Cerebellar cortex (tissue), 1 donor: Measurements from ENCODE around the gene MLPH.

Experiments
- DNase-seq: peaks from one replicate; pipeline ENCODE4 v3.0.0-alpha.2; 2015; ENCODE audit warnings: low spot score

Gene MLPH

DNA sequence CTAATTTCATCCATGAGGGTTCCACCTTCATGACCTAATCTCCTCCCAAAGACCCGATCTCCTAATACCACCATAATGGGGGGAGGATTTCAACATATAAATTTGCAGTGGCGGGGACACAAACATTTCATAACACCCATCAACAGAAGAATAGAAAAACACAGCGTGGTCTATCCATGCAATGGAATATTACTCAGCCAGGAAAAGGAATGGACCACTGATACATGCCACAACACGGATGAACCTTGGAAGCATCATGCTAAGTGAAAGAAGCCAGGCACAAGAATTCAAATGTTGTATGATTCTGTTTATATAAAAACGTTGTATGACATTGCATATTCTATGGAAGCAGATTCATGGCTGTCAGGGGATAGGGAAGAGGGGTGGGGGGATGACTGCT is 82.0 kb downstream of the MLPH start:
- no peak for DNase-seq

DNA sequence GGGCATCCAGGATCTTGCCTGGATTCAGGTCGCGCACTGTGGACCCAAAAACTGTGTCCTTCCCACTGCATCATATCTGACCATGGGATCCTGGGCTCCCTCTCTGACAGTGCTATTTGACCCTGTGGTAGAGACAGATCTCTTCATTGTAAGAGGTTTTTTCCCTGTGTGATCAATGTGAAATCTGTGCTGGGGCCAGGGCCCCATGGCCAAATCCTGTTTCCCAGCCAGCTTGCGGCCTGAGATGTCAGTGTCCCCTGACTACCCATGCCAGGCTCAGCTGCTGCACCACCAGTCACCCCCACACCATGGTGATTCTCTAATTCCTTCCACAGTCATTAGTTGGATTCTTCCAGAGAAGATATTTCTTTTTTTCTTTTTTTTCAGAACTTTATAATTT is 82.8 kb downstream of the MLPH start:
- no peak for DNase-seq

DNA sequence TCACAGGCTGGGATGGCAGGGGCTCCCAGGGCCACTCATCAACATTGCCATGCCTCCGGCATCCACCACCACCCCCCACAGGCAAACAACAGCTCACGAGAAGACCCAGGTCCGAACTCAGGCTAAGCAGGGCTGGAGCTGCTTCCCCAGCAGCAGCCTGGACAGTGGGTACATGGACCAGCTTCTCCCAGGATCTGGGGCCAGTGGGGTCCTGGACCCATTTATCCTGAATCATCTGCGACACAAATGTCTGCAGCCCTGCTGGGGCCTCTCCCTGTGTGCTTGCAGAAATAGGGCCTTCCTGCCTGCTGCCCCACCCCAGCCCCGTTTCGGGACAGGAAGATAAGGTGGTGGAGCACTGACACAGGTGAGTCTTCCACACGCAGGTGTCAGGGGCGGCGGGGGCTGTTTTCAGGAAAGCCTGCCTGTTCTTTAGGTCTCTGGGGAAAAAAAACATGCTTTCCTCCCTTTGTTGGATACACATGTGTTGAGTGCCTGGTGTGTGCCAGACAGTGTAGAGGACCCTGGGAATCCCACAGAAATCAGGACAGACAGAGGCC is 83.8 kb downstream of the MLPH start:
- DNase-seq, result no peak

DNA sequence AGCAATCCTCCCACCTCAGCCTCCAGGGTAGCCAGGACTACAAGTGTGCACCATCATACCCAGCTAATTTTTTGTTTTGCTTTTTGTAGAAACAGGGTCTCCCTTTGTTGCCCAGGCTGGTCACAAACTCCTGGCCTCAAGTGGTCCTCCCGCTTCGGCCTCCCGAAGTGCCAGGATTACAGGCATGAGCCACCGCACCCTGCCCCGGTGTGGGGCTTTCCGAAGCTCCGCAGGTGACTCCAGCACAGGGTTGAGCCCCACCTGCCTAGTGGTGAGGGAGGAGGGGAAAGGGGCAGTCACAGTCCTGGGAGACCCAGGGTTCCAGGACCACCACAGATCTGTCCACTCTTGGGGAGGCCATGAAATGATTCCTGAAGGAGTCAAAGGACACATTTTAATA is 84.5 kb downstream of the MLPH start:
- no peak for DNase-seq

DNA sequence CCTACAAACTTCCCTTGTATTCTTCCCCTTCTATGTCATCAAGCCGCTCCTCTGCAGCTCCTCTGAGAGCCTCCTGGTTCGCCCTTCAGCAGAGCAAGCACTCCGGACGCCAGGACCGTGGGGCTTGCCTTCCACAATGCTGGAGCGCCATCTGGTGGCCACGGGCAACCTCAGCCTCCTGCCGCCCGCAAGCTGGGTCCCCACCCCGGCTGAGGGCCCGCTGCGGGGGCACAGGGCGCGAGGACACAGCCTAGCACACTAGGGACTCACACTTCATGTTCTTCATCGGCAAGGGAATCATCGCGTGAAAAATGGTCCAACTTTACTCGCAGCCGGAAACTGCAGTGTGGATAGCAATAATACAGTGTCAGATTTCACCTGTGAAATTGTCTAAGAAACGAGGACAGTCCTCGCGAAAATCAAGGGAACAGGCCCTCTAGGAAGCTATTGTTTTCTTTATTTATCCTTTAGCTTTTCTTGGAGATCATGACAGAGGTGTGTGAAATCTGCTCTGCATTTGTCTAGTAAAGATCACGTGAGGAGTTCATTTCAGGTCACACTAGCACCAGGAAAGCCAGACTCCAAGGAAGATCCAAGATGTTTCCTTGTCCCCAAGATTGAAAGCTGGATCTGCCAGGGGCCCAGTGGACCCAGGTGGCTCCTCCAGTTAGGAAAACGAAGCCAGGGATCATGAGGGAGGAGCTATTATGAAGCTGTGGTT is 85.1 kb downstream of the MLPH start:
- peak; percentile 82 for DNase-seq

DNA sequence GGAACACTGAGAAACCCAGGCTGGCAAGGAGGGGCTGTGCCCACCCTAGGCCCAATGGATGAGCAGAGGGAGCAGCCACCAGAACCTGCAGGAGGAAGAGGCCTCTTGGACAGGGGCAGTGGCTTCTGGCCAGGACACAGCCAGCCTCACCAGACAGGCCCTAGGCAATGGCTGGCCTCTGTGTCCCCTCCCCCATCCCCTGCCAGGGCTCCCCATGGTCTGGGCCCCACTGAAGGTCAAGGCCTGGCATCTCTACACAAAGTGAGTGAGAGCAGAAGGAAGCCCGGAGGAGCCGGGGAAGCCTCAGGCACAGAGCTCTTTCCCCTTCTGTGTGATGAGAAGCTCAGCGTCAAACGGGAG is 85.7 kb downstream of the MLPH start:
- no peak for DNase-seq

DNA sequence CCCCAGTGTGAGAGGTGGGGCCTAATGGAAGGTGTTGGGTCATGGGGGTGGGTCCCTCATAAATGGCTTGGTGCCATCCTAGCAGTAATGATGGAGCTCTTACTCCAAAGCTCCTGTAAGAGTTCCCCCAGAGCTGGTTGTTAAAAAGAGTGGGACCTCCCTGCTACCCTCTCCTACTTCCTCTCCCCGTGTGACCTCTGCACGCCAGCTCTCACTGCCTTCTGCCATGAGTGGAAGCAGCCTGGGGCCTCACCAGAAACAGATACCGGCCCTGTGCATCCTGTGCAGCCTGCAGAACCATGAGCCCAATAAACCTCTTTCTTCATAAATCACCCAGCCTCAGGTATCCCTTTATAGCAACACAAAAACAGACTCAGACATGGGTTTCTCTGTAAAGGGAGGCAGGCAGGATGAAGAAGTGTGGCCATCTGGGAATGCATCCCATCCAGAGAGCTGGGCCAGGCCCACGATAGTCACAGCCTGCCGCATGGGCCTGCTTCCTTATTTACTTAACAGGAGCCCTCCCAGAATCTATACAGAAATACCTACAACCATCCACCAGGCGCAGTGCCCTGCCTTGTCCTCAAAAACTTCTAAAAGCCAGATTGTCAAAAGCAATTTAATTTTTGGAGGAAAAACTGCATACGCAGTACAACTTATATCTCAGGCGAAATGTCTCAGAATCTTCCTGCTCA is 86.8 kb downstream of the MLPH start:
- DNase-seq, result no peak

DNA sequence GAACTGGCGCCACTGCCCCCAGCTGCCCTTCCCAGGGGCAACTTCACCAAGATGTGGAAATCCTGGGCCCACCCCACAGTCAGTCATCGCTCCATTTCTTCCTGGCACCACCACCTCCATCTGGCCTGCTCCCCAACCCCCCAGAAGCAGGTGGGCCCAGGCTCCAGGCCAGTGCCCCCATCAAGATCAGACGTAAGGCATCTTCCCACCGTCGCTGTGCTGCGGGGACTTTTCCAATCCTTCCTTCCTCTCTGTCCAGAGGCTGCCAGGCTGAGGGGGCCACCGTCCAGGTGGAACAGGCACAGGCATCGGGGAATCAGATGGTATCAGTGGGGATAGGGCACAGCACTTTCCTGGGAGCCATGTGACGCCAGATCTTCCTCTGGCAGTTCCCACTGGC is 87.4 kb downstream of the MLPH start:
- no peak for DNase-seq

DNA sequence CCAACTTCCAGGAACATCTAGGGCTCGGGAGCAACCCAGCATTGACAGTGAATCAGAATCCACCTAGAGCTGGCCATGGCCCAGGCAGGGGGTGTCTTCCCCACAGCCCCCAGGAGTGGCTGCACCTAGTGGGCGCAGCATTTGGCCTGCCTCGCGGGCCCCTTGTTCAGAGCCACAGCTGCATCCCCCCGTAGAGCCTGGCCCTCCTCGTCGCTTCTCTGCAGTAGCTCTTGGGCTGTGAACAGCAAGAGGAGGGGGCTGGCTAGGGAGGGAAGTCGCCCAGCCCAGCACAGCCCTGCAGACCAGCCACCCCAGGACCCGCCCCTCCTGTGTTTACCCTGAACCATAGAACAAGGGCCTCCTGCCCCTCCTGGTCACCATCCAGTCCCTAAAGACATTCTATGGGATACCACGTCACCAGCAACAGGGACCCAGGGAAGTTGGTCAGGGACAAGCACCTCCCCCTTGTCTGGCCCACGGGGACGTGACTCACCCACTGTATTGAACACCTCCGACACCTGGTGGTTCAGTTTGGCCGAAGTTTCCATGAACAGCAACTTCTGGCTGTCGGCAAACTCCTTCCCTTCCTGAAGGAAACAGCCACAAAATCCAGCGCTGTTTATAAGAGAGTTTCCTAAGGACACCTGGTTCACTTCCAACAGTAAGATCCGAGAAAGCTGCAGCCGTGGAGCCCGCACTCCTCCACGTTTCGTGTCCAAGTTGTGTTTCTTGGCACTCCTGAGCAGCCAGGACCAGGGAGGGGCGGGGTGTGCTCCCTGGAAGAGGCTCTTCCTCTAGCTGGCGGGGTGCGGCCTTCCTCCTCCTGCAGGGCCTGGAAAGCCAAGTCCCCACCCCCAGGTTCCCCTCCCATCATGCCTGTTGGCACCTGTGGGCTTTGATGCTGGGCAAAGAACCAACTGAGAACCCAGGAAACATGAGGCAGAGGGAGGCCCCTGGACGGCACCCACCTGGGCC is 88.1 kb downstream of the MLPH start:
- DNase-seq, result no peak

DNA sequence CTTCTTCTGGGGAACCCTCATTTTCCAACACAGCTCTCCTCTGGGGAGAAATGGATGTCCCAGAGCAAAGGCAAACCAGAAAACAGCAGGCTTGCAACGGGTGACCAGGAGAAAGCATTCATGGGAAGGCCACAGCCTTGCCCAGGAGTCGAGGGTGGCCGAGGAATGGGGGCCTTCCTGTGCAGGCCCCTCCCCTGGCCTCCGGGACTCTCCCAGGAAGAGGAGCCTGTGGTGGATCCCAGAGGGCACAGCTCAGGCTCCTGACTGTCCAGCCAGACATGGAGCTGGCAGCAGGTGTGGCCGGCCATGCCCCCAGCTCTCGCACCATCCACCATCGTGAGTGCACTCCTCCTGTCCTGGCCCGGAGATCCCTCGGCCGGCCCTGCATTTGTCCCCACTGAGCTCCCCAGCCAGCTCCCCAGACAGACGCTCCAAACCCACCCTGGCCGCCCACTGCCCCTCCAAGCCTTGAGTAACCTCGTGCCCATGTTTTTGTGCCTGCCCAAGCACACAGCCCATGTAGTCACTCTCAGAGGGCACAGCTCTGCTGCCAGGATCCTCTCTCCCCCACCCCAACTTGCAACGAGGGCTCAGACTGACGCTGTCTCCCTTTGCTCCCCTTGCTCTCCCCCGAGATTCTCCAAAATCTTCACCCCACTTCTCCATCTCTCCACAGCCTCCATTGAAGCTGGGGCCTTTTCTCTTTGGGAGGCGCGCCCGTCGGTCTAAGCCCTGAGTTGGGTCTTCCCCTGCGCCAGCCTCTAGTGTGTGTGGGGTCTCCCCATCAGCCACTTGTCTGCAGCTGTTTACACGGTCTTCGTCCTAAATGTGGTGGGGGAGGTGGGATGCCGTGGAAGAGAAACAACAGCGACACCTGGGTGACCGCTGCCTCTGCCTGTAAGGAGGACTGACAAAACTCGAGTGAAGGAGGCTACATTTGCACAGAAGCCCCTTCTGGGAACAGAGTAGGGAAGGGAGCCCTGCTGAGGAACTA is 89.1 kb downstream of the MLPH start:
- no peak for DNase-seq

DNA sequence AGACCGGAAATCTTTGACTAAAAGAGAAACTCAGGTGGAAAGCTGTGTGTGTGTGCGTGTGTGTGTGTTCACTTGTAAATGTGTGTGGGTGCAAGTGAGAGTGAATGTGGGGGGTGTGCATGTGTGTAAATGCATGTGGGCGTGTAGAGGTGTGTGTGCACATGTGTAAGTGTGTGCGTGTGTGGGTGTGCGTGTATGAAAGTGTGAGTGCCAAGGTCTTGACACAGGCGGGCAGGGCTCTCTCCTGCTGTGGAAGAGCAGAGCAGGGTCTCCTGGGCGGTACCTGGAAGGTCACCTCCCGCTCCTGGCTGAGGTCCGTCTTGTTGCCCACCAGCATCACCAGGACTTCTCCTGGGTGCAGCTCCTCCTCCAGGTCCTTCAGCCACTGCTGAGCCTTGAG is 89.9 kb downstream of the MLPH start:
- DNase-seq, result no peak

DNA sequence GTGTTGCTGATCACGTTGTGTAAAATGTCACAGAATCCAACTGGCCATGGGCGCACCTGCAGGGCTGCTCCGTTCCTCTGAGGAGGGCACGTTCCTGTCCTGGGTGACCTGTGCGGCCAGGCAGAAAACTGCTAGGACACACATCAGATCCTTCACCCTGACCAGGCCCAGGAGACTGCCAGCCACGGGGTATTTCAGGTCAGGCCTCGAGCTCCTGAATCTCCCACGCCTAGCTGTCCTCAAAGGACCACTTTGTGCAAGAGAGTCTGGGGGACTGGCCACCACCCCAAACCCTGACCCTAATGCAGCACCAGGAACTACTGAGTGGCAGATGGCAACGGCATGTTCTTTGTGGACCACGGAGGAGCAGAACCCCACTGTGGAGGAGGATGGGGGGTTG is 90.4 kb downstream of the MLPH start:
- DNase-seq, result no peak

DNA sequence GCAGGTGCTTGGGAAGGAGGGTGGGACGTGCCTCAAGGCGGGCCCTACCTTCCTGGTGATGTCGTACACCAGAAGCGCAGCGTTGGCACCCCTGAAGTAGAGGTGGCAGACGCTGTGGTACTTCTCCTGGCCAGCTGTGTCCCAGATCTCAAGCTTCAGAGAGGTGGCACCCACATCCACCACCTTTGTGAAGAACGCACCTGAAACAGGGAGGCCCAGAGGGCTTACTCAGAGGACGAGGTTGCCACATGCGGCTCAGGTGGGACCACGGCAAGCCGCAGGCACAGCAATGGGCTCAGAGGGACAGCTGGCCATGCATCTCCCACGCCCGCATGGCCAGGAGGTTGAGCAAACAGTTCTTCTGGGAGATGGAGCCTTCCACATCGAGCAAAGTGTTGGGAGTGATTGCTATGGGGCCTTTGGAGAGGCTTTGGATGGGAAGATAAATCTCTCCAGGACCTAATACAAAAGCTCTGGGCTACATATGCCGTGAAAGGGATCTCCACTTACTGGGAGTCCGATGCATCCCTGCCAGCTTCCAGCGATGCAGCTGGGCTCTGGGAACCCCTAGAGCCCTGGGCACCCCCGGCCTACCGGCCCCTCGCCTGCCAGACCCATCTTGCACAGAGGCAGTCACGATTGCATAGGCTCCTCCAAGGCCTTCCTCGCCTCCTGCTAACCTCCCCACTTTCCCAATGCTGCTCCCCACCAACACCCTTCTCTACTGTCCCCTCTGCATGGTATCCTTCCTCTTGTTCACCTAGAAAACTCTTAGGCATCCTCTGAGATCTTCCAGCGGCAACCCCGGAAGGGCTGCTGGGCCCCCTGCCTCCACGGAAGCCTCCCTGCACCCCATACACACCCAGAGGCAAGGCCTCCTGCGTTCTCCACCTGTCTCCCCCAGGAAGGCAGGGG is 91.2 kb downstream of the MLPH start:
- no peak for DNase-seq

DNA sequence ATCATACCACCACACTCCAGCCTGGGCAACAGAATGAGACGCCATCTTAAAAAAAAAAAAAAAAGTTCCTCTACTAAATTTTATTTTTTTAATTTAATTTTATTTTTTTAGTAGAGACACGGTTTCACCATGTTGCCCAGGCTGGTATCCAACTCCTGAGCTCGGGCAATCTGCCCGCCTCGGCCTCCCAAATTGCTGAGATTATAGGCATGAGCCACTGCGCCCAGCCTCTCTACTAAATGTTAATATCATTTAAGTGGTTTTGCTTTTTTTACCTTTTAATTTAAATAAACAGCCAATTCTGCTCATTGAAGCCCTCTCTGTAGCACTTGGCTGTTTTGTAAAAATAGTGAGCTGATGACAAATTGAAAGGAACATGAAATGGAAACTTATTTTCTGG is 94.3 kb downstream of the MLPH start:
- DNase-seq, result no peak

DNA sequence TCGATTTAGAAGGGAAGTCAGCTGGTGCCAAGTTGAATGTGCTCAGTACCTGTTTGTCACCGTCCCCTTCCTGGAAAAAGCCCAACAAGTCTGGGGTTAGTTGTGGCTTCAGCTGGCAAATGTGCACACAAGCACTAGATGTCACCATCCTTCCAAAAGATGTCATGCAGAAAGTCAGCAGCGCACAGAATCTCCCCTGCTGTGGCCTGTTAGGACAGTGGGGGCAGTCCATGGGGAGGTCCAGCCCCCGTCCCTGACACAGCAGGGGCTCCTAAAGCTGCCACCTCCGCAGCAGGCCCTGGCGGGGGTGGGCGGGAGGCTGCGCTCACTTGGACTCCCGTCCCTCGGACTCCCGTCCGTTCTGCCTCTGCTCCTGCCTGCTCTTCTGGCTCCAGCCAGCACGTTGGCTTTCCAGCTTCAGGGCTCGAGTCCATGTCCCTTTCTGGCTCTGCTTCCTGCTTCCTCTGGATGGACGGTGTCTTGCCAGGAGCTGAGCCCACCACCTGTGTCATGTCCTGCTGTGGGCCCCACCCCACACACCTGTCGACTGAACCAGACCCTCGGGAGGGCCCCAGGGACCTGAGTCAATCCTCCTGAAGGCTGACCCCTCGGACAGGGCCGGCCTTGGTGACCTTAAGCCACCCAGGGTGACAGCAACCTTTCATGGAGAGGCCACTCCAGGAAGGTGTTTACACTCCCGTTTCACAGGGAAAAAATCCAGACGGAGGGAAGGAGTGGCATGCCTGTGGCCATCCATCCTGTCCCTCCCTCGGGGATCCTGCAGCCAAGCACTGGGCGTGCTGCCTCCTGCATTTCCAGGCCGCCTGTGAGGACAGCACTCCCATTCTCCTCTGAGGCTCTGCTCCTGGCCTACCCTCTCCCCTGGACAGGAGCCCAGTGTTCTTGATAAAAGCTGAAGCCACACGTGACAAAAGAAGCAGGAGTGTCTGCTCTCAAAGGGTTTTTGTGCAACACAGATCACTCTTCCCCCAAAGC is 95.0 kb downstream of the MLPH start:
- DNase-seq, result peak; percentile 55

DNA sequence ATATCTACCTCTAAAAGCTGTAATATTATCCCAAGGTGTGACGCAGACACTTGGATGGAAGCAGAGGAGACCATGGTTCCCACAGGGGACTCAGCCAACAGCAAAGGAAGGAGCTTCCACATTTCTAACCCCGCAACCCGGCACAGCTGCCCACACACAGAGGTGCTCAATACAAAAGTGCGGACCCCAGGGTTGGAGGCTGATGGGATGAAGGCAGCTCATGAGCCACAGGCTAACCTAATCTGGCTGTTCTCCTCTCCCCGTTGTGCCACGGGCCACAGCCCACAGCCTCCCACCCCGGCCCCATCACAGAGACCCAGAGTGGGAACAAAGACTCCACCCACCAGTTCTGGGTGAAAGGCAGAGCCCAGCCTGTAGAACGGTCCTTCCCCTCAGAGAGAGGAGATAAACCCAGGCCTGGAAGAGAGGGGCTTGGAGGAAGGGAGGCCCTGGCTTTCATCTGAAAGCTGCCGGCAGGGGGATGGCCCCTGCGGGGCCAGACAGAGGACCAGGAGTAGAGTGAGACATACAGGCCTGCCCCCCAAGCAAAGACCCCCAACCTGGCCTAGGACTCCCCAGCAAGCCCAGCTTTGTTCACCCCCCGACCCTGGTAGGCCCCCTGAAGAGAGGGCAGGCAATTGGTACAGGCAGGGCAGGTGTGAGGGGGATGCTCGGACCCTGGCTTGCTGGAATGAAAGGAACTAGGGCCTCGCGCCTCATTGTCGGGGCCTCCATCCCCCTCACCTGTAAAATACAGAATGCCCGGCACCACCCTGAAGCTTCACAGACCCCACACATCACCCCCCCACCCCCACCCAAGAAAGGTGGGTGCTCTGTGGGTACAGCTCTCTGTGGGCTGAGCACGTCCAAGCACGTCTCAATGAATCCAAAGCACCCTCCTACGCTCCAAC is 96.6 kb downstream of the MLPH start:
- no peak for DNase-seq

DNA sequence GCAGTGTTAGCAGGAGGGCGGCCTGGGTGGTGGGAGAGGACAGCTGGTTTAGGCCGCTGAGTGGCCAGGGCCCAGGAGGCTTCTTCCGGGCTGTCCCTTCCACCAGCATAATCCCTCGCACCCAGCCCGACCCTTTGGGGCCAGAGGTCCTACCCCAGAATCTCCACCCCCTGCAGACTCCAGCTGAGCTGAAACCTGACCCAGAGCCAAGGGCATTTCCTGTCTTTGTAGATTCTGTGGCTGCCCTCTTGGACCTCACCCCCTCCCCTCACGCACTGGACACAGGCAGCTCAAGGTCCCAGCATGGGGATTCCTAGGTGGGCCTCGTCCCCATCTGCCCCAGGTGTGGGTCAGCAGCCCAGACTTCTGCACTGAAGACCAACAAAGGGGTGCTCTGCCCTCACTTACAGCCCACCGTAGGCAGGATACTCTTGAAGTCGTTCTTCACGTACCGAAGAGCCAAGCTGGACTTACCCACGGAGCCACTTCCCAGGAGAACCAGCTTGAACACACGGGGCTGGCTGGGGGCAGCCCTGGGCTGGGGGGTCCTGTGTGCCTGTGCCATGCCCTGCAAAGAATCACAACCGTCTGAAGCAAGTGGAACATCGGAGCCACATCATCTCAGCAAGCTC is 98.7 kb downstream of the MLPH start:
- no peak for DNase-seq
